NCI-H2107 treated with DMSO at 0.1 percent for 48 hours (cell line): ENCODE data around the gene ADSS1.
"Not testable (repeated sequence)": the region's sequence is repeated elsewhere in the genome, so short reads cannot be mapped to it uniquely, and the experiment has no call there.

Source experiments
- DNase-seq: peaks from one replicate; lab custom pipeline; 2025; ENCODE audit not compliant: unreplicated experiment; lab: John Stamatoyannopoulos, UW

Gene ADSS1

GRCh38 chr14:104749111-104749649, 25.2 kb downstream of the ADSS1 start:
- no peak for DNase-seq

DNA sequence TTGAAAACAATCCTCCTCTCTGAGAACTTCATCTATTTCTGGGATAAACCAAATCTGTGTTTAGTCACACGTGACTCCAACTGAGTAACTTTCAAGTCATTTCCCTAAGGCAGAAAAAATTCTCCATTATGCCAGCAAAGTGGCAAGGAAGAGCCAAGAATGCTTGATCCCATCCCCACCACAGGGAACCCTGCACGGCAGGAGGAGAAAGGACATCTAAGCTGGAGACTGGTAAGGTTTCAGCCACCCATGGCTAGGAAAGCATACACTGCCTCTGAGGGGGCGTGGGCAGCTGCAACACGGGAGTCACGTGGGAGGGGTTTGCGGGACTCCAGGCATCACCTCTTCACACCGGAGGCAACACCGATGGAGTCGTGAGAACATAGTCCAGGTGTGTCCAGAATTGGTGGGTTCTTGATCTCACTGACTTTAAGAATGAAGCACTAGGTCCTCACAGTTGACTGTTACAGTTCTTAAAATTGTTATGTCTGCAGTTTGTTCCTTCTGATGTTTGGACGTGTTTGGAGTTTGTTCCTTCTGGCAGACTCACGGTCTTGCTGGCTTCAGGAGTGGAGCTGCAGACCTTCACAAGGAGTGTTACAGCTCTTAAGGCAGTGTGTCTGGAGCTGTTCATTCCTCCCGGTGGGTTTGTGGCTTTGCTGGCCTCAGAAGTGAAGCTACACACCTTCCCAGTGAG, 26.2 kb downstream of the ADSS1 start:
- DNase-seq: no peak

DNA sequence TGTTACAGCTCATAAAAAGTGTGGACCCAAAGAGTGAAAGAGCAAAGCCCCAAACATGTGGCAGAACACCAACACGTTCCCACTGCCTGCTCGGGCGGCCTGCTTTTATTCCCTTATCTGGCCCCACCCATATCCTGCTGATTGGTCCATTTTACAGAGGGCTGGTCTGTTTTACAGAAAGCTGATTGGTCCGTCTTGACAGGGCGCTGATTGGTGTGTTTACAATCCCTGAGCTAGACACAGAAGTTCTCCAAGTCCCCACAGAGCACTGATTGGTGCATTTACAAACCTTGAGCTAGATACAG, 26.7 kb downstream of the ADSS1 start:
- DNase-seq: not testable (repeated sequence)

DNA sequence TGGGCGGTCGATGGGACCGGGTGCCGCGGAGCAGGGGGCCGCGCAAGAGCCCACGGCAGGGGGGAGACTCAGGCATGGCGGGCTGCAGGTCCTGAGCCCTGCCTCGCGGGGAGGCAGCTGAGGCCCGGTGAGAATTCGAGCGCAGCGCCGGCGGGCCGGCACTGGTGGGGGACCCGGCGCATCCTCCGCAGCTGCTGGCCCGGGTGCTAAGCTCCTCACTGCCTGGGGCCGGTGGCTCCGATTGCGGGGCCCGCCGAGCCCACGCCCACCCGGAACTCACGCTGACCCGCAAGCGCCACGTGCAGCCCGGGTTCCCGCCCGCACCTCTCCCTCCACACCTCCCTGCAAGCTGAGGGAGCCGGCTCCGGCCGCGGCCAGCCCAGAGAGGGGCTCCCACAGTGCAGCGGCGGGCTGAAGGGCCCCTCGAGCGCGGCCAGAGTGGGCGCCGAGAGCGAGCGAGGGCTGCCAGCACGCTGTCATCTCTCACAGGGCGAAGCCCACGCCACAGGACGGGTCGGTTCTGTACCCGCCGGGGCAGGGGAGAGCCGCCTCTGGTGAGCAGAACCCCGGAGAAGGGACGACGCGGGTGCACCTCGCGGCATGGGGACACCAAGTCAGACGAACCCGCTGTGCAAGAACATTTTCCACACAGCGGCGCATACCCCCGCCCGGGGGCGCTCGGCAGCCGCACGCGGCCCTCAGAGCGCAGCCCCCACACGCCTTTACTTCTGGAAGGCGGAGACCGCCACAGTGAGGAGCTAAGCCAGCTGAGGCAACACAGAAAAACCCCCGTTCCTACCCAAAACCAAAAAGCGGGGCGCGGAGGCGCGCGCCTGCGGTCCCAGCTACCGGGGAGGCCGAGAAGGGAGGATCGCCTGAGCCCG, 27.8 kb downstream of the ADSS1 start:
- no peak for DNase-seq

- DNase-seq: no peak
These were observed 28.4 kb downstream of the ADSS1 start for GRCh38 chr14:104752423-104752734.

- peak; percentile 99 for DNase-seq
These were observed 28.9 kb downstream of the ADSS1 start, which contains the start of gene SIVA1 for GRCh38 chr14:104752735-104753527. TSS of gene SIVA1 (plus strand) at chr14:104753147. CDS start at chr14:104753202, 55 bp downstream.

DNA sequence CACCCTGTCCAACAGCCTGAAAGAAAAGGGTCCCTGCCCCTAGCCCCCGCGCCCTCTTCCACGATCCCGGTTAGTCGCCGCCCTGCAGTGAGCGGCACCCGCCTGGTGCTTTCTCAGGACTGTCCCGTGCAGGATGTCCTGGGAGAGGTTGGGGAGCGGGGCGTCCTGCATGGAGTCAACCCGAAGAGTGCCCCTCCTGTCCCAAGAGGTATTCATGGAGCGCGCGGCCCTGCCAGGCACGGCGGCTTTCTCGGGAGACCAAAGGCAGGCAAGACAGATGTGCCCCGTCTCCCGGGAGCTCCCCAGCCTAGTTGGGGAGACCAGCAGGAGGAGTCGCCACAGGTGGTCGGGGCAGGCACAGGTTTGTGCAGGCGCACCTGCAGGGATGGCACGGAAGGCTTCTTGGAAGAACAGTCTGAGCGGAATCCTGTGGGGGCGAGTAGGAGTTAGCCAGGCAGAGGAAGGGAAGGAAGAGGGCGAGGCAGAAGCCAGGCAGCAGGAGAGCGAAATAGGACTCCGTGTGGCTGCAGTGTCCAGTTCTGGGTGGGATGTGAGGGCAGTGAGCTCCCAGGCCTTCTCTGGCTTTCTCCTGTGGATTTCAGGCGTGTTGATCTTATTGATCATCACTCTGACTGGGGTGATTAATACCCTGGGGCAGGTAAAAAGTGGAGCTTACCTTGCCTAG, 29.6 kb downstream of the ADSS1 start:
- DNase-seq: no peak

DNA sequence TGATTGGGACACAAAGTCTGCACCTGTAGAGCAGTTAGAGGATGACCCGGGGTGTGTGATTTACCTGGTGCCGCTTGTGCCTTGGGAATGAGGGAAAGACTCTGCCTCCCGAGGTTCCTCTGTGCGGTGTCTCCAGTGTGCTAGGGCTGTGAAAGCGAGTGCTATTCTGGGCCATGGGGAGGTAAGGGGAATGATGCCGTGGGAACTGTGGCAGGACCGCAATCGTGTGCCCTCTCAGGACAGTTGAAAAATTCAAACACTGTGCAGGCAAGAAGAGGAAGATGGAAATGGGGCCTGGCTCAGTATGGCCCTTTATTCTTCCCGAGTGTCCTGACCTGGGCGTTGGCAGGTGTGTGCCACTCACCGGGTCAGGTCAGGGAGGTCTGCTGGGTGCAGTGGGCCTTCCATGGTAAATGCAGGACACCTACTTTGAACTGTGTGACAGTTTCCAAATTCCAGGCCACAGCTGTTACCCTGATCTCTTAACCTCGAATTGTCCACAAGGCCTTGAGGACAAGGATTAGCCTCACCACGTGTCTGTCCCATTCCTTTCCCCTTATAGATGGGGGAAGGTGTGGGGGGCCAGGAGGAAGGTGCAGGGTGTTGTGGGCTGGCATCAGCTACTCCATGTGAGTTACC, 30.3 kb downstream of the ADSS1 start:
- DNase-seq: no peak

GRCh38 chr14:104755621-104756020, 31.6 kb downstream of the ADSS1 start:
- no peak for DNase-seq

GRCh38 chr14:104756477-104757237, 32.6 kb downstream of the ADSS1 start:
- DNase-seq: no peak

GRCh38 chr14:104757238-104757585, 33.2 kb downstream of the ADSS1 start:
- DNase-seq: no peak

DNA sequence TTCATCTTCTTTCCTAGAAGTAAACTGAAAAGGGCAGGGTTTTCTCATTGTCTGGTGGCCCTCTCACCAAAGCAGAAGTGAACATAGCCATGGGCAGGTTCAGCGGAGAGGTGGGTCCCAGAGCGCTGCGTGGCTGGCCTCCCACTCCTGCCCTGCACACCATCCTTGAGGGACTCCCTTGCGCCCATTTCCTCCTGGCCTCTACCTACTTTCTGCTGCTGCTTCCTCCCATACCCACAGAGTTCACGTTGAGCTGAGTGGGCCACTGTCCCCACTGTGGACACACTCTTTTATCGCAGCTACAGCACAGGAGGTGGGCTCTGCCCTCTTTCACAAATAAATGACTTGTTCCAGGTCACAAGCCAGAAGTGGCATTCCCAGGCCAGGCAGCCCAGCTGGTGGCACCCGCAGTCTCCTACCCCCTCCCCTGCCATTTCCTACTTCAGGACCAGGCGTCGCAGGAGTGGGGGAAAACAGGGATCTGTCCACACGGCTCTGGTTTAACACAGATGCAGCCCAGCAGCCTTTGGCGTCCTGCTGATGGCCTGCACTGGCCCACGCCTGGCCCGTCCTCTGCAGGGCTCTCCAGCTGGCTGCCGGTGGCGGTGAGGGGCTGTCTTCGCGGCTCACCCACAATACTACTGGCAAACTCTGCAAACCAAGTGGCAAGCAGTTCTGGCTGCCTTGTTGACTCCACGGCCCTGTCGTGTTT, 33.8 kb downstream of the ADSS1 start:
- DNase-seq: no peak

DNA sequence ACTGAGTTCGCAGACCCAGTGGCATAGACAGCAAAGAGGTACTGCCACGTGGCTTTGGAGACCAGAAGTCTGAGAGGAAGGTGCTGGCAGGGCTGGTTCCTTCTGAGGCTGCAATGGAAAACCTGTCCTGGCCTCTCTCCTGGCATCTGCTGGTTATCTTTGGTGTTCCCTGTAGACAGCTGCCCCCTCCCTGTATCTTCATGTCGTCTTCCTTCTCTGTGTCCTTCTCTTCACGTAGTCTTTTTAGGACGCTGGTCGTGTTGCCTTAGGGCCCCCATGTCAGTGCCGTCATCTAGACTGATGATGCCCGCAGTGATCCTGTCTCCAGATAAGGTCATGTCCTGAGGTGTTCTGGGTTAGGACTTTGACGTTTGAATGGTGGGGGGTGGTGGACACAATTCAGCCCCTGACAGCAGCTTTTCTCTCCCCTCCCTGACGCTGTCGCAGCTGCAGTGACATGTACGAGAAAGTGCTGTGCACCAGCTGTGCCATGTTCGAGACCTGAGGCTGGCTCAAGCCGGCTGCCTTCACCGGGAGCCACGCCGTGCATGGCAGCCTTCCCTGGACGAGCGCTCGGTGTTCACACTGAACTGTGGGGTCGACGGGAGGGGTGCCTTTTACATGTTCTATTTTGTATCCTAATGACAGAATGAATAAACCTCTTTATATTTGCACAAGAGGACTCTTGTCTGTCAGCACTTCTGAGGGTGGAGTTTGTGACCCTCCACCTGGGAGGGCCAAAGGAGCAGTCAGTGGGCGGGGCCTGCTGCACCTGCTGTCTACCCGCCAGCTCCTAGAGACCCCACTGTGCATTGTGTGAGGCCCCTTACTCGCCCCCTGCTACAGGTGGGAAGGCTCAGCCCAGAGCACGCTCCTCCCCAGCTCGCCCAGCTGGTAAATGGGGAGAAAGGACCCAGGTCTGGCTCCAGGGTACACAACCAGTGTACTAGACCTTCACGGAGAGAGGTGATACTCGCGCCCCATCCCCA, 35.2 kb downstream of the ADSS1 start:
- no peak for DNase-seq

GRCh38 chr14:104765517-104765916, 41.5 kb downstream of the ADSS1 start:
- no peak for DNase-seq

GRCh38 chr14:104766256-104766862, 42.3 kb downstream of the ADSS1 start:
- DNase-seq: no peak

GRCh38 chr14:104766863-104767633, 43.0 kb downstream of the ADSS1 start:
- no peak for DNase-seq

GRCh38 chr14:104767634-104767918, 43.5 kb downstream of the ADSS1 start:
- no peak for DNase-seq
